GM12878 (cell line): Measurements from ENCODE around the gene IL3RA. TPM values are rescaled to one million over a fixed set of nuclear protein-coding genes. Genes with fewer than 3 reads are reported as not detected.

ENCODE experiments used
- ASH2L ChIP-seq: fragments of 300-600, 200-600 bp; sonication (generic); IDR thresholded peaks from 2 replicates; pipeline ENCODE4 v1.6.1; 2017; ENCODE audit warnings: low read depth, mild to moderate bottlenecking, borderline replicate concordance
- BCL11A ChIP-seq: IDR thresholded peaks from 2 replicates; pipeline ENCODE4 v1.6.1; 2011; ENCODE audit warnings: low read depth, low read length
- BCL3 ChIP-seq: IDR thresholded peaks from 2 replicates; pipeline ENCODE4 v1.6.1; 2011; ENCODE audit warnings: borderline replicate concordance, low read depth, mild to moderate bottlenecking, moderate library complexity, low read length; ENCODE audit not compliant: insufficient read depth, poor library complexity, severe bottlenecking
- CBX5 ChIP-seq: sonication (generic); IDR thresholded peaks from 2 replicates; pipeline ENCODE4 v1.6.1; 2016; ENCODE audit warnings: low read depth, moderate library complexity, mild to moderate bottlenecking, inconsistent platforms
- CHD1 ChIP-seq: IDR thresholded peaks from 2 replicates; pipeline ENCODE4 v1.6.1; 2012; ENCODE audit warnings: low read depth, low read length, improper control_type of control experiment
- HCFC1 ChIP-seq: fragments of 150-350 bp; IDR thresholded peaks from 2 replicates; pipeline ENCODE4 v1.6.1; 2014; ENCODE audit warnings: low read length
- HSF1 ChIP-seq: fragments of 150-350 bp; IDR thresholded peaks from 2 replicates; pipeline ENCODE4 v1.6.1; 2014; ENCODE audit warnings: mild to moderate bottlenecking, low read depth, low read length
- IRF3 ChIP-seq: fragments of 450-650 bp; IDR thresholded peaks from 2 replicates; pipeline ENCODE4 v1.6.1; 2014; ENCODE audit warnings: mild to moderate bottlenecking
- NRF1 ChIP-seq: conservative IDR thresholded peaks from 2 replicates; pipeline ENCODE4 v1.6.1; 2011; ENCODE audit warnings: mild to moderate bottlenecking, low read depth, low read length, improper control_type of control experiment
- SMAD1 ChIP-seq: fragments of 450-650 bp; IDR thresholded peaks from 2 replicates; pipeline ENCODE4 v1.6.1; 2018; ENCODE audit warnings: mild to moderate bottlenecking, low read depth; ENCODE audit not compliant: partially characterized antibody
- SPI1 ChIP-seq: IDR thresholded peaks from 2 replicates; pipeline ENCODE4 v1.6.1; 2011; ENCODE audit warnings: low read depth, mild to moderate bottlenecking, low read length, moderate library complexity, borderline replicate concordance; ENCODE audit not compliant: insufficient read depth
- TAF1 ChIP-seq: IDR thresholded peaks from 2 replicates; pipeline ENCODE4 v1.6.1; 2011; ENCODE audit warnings: mild to moderate bottlenecking, low read depth, low read length, borderline replicate concordance
- TCF3 ChIP-seq: IDR thresholded peaks from 2 replicates; pipeline ENCODE4 v1.6.1; 2012; ENCODE audit warnings: low read depth, mild to moderate bottlenecking, low read length, borderline replicate concordance; ENCODE audit not compliant: insufficient read depth
- ZNF217 ChIP-seq: fragments of 450-650 bp; IDR thresholded peaks from 2 replicates; pipeline ENCODE4 v1.6.1; 2017; ENCODE audit warnings: antibody characterized with exemption, mild to moderate bottlenecking
- polyA plus RNA-seq, 11 experiments: library from polyadenylated mRNA; depleted of rRNA in 4 of 11; unstranded in 6 of 11; stranded (reverse) in 5 of 11; fragments of >200 nt; fragmentation: Nextera tagmentation in 4 of 11; fragmentation: Illumina TruSeq in 1 of 11; extraction: Ambion mirVana in 4 of 11; extraction: Trizol in 1 of 11; gene quantifications; 1 replicate in 1 of 11; 2 replicates in 10 of 11; pipeline versions ENCODE4 v1.2.1 to v1.2.3, GENCODE V29; 2011 to 2016; ENCODE audit warnings: inconsistent platforms in 2 of 11, missing spikeins in 2 of 11, low read depth in 1 of 11
- total RNA-seq, 4 experiments: library from RNA; depleted of rRNA in 3 of 4; stranded (reverse); fragments of >200 nt in 3 of 4; fragmentation: Illumina TruSeq in 1 of 4; extraction: Trizol in 1 of 4; gene quantifications; 2 replicates each; pipeline versions ENCODE4 v1.2.1 to v1.2.3, GENCODE V29; 2013 to 2021
- TF ChIP-seq, protein P1 (sequence below), 3 experiments: IDR thresholded peaks in 2 of 3; conservative IDR thresholded peaks in 1 of 3; 2 replicates each; pipeline ENCODE4 v1.5.1; 2011; ENCODE audit warnings: low read depth in 3 of 3, low read length in 3 of 3, mild to moderate bottlenecking in 3 of 3, control low read depth in 2 of 3, moderate library complexity in 2 of 3, inconsistent platforms in 1 of 3, mixed read lengths in 1 of 3; ENCODE audit not compliant: control insufficient read depth in 2 of 3, insufficient read depth in 1 of 3; ENCODE audit errors: extremely low read depth in 1 of 3
- TF ChIP-seq, protein P2 (sequence below): IDR thresholded peaks from 2 replicates; pipeline ENCODE4 v1.6.1; 2011; ENCODE audit warnings: borderline replicate concordance, low read depth, mild to moderate bottlenecking, moderate library complexity, mixed read lengths, low read length; ENCODE audit not compliant: insufficient read depth; ENCODE audit errors: extremely low read length

IL3RA gene
- total and polyA plus RNA-seq, 10 of the 15 experiments (the other 5 are each of a cell fraction or from before 2014, with no cell fraction given) = 2.1 to 31.1 (median 17.9) TPM

GRCh38 chrX:1391370-1391706 lies 54.8 kb downstream of the IL3RA start (continued):
- TF ChIP-seq BCL3 = no peak
- TF ChIP-seq BCL11A = no peak
- no peak for TF ChIP-seq HCFC1
- TF ChIP-seq ASH2L = no peak
- peak; percentile 19; the same call in 1 of the 2 replicates for TF ChIP-seq SPI1
- no peak for TF ChIP-seq TCF3
- TF ChIP-seq, protein P1, sequence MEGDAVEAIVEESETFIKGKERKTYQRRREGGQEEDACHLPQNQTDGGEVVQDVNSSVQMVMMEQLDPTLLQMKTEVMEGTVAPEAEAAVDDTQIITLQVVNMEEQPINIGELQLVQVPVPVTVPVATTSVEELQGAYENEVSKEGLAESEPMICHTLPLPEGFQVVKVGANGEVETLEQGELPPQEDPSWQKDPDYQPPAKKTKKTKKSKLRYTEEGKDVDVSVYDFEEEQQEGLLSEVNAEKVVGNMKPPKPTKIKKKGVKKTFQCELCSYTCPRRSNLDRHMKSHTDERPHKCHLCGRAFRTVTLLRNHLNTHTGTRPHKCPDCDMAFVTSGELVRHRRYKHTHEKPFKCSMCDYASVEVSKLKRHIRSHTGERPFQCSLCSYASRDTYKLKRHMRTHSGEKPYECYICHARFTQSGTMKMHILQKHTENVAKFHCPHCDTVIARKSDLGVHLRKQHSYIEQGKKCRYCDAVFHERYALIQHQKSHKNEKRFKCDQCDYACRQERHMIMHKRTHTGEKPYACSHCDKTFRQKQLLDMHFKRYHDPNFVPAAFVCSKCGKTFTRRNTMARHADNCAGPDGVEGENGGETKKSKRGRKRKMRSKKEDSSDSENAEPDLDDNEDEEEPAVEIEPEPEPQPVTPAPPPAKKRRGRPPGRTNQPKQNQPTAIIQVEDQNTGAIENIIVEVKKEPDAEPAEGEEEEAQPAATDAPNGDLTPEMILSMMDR (IDR thresholded peaks at IDR 0.05 in 2 of 3, conservative IDR thresholded peaks at IDR 0.05 in 1 of 3; ENCODE audit: control insufficient read depth in 2 of 3, extremely low read depth in 1 of 3, insufficient read depth in 1 of 3, low read depth in 3 of 3, low read length in 3 of 3) = no peak
- TF ChIP-seq NRF1 = peak; percentile 69
- no peak for TF ChIP-seq TAF1
- no peak for TF ChIP-seq CBX5
- no peak for TF ChIP-seq IRF3
- no peak for TF ChIP-seq CHD1
- TF ChIP-seq SMAD1 = no peak
- TF ChIP-seq ZNF217 = no peak
- TF ChIP-seq, protein P2, sequence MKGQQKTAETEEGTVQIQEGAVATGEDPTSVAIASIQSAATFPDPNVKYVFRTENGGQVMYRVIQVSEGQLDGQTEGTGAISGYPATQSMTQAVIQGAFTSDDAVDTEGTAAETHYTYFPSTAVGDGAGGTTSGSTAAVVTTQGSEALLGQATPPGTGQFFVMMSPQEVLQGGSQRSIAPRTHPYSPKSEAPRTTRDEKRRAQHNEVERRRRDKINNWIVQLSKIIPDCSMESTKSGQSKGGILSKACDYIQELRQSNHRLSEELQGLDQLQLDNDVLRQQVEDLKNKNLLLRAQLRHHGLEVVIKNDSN = no peak
- no peak for TF ChIP-seq HSF1
